ENCODE measurements around the gene C3orf22. TPM values are rescaled to one million over a fixed set of nuclear protein-coding genes. Genes with fewer than 3 reads are reported as not detected.

Gene C3orf22
- total RNA-seq, 1 donor from 2014 or later = 0.38 TPM

DNA sequence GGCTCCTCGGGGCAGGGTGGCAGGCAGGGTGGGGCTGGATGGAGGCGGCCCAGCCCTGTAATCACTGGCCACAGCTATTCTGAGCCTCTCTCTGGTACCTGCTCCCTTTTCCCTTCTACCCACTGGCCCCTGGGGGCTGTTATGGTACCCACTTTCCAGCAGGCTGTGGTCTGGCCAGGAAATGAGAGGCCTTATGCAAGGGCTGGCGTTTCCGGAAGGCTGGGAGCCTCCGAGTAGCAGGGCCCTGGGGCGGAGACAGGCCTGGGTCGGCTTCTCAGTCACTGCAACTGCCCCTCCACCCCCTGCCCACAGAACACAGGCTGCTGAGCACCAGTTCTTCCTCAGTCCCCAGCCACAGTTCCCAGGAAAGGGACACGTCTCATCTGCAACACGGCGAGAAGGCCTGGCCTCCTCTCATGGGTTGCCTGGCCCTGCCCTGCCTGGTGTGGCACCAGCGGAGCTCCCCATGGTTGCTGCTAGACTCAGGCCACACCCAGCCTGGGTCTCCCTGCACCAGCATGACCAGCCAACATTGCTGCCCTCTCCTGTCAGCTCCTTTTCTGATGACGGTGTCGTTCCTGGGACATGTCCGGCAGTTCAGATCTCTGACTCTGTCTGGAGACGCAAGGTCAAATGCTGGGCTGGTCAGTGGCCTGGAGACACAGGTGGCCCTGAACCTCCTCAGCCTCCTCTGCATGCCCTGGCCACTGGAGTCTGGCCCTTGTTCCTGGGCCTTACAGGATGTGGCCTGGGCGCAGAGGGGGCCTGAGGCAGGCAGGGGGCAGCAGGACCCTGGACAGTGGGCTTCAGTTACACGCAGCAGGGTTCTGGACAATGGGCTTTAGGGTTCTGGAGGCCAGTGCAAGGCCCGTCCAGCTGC, 28.3 kb downstream of the C3orf22 start:
- TF ChIP-seq, protein P1, sequence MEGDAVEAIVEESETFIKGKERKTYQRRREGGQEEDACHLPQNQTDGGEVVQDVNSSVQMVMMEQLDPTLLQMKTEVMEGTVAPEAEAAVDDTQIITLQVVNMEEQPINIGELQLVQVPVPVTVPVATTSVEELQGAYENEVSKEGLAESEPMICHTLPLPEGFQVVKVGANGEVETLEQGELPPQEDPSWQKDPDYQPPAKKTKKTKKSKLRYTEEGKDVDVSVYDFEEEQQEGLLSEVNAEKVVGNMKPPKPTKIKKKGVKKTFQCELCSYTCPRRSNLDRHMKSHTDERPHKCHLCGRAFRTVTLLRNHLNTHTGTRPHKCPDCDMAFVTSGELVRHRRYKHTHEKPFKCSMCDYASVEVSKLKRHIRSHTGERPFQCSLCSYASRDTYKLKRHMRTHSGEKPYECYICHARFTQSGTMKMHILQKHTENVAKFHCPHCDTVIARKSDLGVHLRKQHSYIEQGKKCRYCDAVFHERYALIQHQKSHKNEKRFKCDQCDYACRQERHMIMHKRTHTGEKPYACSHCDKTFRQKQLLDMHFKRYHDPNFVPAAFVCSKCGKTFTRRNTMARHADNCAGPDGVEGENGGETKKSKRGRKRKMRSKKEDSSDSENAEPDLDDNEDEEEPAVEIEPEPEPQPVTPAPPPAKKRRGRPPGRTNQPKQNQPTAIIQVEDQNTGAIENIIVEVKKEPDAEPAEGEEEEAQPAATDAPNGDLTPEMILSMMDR (IDR thresholded peaks at IDR 0.05; ENCODE audit: unreplicated experiment) = no peak
- Mint-ChIP-seq H3K27me3 (ENCODE audit: low read depth) (peaks cover 58% of the 10 kb centered on the region), H3K4me3 (no peak overlapping the region), H3K9me3 (no peaks in the 10 kb centered on the region), H3K36me3 (no peaks in the 10 kb centered on the region), H3K27ac (no peak overlapping the region), H3K4me1 (peaks cover 3% of the 10 kb centered on the region)
- DNase-seq (ENCODE audit: low spot score in 2 of 2, unreplicated experiment in 2 of 2) = no peak

DNA sequence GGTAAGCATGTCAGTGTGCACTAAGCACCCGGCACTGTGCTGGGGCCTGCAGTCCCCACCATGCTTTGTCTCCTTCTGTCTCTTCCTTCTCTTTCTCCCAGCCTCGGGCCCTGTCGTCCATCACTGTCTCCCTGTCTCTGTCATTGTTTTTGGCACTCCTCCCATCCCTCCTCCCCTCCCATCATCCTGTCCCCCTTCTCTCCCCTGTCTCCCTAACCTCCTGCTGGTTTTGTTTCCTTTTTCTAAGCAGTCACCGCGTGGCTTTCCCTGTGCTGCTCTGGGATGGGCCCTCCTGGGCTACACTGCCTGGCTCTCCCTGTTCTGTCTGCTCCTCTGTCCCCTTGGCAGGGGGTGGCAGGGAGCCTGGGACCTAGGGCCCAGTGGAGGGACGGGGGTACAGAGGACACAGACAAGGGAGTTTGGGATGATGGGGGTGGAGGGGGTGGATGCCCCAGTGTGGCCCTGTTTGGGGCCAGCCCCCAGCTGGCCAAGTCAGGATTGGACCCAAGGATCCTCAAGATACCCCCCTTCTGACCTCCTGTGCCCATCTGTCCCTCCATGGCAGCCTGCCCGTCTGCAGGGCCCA, 29.1 kb downstream of the C3orf22 start:
- Mint-ChIP-seq H3K27me3 (ENCODE audit: low read depth) (peaks cover 58% of the 10 kb centered on the region), H3K27ac (no peak overlapping the region), H3K4me3 (no peak overlapping the region)

DNA sequence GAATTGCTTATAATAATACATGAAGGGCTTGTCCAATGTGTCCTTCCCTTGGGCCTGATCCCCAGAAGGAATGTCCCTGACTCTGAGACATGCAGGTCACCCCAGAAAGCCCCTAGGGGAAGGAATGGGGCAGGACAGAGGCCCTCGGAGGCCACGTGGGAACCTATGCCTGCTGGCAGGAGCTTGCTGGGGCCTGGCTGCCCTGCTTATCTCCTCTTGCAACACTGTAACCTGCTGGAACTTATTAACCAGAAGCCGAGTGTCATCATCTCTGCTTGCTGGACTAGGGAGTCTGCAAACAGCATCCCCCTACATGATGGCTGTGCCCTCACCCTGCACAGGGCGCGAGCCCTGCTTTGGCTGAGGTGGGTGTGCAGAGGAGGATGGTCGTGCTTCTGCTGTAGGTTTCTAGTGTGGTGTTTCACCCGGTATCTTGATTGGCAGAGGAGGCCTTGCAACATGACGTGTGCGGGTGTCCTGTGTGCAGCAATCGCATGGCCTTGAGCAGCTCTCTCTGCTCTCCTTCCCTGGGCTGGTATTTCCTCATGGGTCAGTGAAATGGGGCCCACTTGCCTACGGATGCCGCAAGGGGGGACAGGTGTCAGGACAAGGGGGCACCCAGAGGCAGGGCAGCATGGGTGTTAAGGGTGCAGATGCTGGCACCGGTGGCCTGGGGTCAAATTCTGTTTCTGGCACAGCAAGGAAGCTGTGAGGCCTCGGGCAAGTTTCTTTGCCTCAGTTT, 29.8 kb downstream of the C3orf22 start:
- Mint-ChIP-seq H3K4me1 (peaks cover 3% of the 10 kb centered on the region), H3K36me3 (no peaks in the 10 kb centered on the region), H3K9me3 (no peaks in the 10 kb centered on the region), H3K4me3 (no peak overlapping the region), H3K27me3 (ENCODE audit: low read depth) (peaks cover 55% of the 10 kb centered on the region), H3K27ac (no peak overlapping the region)
- DNase-seq (ENCODE audit: low spot score in 2 of 2, unreplicated experiment in 2 of 2) = no peak
- TF ChIP-seq, protein P1 (IDR thresholded peaks at IDR 0.05; ENCODE audit: unreplicated experiment) = no peak

More for the DNA sequence above, 29.1 kb downstream of the C3orf22 start:
- H3K36me3 Mint-ChIP-seq = no peaks in the 10 kb centered on the region
- DNase-seq (ENCODE audit: low spot score in 2 of 2, unreplicated experiment in 2 of 2) = no peak
- no peaks in the 10 kb centered on the region for H3K9me3 Mint-ChIP-seq
- TF ChIP-seq, protein P1 (IDR thresholded peaks at IDR 0.05; ENCODE audit: unreplicated experiment) = no peak
- peaks cover 3% of the 10 kb centered on the region for H3K4me1 Mint-ChIP-seq

DNA sequence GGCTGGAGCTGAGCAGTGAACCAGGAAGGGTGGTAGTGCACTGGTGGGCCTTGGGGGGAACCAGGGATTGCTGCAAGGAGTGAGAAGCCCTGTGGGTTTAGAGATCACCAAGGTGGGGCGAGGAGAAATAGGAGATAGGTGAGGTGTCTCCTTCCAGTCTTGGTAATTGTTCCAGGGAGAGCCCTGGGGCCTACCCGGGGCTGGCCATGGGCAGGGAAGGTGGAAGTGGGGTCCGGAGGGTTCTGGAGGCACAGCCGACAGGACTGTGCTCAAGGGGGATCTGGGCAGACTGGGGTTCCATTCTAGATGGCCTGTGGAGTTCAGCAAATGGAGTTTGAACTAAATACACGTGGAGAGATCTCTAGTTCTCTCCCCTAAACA, 30.3 kb downstream of the C3orf22 start:
- peaks cover 3% of the 10 kb centered on the region for H3K4me1 Mint-ChIP-seq
- TF ChIP-seq, protein P1 (IDR thresholded peaks at IDR 0.05; ENCODE audit: unreplicated experiment) = no peak
- no peaks in the 10 kb centered on the region for H3K9me3 Mint-ChIP-seq
- H3K4me3 Mint-ChIP-seq = no peak overlapping the region
- H3K36me3 Mint-ChIP-seq = no peaks in the 10 kb centered on the region
- peaks cover 54% of the 10 kb centered on the region for H3K27me3 Mint-ChIP-seq (ENCODE audit: low read depth)
- DNase-seq (ENCODE audit: low spot score in 2 of 2, unreplicated experiment in 2 of 2) = no peak
- no peak overlapping the region for H3K27ac Mint-ChIP-seq

DNA sequence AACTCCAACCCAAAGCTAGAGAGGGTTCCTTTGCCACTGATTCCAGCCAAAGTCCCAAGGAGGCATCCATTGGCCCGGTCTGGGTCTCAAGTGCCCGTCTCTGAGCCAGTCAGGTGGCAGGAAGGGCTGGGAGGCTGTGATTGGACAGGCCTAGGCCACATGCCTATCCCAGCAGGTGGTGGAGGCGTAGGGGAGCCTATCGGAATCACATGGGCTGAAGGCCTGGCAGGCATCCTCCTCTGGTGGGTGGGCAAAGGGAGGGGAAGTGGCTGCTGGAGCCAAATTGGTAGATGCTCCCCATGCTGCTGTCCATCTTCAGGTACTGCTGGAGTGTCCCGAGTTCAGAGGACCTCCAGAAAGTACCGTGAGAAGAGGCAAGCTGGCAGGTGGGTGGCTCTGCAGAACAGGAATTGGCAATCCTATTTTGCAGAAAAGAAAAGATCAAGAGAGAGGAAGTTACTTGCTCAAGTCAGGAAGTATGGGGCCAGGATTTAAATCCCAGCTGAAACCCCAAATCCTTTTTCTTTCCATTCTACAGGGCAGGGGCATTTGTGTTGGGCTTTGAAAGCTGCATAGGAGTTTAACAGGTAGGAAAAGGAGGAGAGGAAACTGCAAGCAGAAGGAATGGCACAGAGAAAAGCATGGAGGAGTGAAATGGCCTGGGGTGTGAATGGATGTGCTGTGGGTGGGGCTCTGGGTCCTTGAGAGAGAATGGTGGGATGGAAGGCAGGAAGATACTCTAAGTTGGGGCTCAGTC, 31.1 kb downstream of the C3orf22 start:
- H3K36me3 Mint-ChIP-seq = no peaks in the 10 kb centered on the region
- DNase-seq (ENCODE audit: low spot score in 2 of 2, unreplicated experiment in 2 of 2) = no peak
- no peak overlapping the region for H3K27ac Mint-ChIP-seq
- TF ChIP-seq, protein P1 (IDR thresholded peaks at IDR 0.05; ENCODE audit: unreplicated experiment) = no peak
- H3K27me3 Mint-ChIP-seq (ENCODE audit: low read depth) = peaks cover 54% of the 10 kb centered on the region
- H3K9me3 Mint-ChIP-seq = no peaks in the 10 kb centered on the region
- H3K4me3 Mint-ChIP-seq = no peak overlapping the region
- H3K4me1 Mint-ChIP-seq = peaks cover 3% of the 10 kb centered on the region
